Measurements from ENCODE around the gene KLF3.

DNA sequence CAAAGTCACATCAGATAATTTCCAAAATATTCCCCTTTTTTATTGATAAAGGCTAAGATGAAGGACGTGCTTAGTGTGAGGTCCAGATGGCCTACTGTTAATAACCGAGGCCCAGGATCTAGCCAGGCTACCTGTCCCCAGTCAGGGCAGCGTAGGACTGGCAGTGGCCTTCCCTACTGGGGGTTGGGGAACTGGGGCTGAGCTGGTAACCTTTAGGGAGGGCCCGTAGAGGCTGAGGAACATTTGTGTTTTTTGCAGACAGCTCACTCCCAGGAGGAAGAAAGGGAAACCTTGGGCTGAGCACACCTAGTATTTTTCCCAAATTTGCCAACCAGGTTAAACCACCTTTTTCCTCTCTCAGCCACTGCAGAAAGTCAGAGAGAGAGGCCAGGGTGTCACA lies 59.1 kb downstream of the KLF3 start:
- TF ChIP-seq NR3C1 (CRISPR knock-in tag; conservative IDR thresholded peaks at IDR 0.05; ENCODE audit: low read depth) (no peak), ATF3 (CRISPR knock-in tag; conservative IDR thresholded peaks at IDR 0.05) (no peak), SOX15 (CRISPR knock-in tag; IDR thresholded peaks at IDR 0.05) (no peak), TEAD1 (CRISPR knock-in tag; IDR thresholded peaks at IDR 0.05) (no peak), CREM (CRISPR knock-in tag; IDR thresholded peaks at IDR 0.05) (no peak), ETV6 (CRISPR knock-in tag; IDR thresholded peaks at IDR 0.05) (no peak), GTF2I (CRISPR knock-in tag; conservative IDR thresholded peaks at IDR 0.05) (no peak), FOXJ3 (CRISPR knock-in tag; IDR thresholded peaks at IDR 0.05; ENCODE audit: borderline replicate concordance) (no peak), SP1 (CRISPR knock-in tag; conservative IDR thresholded peaks at IDR 0.05) (no peak)
- TF ChIP-seq, protein P1, sequence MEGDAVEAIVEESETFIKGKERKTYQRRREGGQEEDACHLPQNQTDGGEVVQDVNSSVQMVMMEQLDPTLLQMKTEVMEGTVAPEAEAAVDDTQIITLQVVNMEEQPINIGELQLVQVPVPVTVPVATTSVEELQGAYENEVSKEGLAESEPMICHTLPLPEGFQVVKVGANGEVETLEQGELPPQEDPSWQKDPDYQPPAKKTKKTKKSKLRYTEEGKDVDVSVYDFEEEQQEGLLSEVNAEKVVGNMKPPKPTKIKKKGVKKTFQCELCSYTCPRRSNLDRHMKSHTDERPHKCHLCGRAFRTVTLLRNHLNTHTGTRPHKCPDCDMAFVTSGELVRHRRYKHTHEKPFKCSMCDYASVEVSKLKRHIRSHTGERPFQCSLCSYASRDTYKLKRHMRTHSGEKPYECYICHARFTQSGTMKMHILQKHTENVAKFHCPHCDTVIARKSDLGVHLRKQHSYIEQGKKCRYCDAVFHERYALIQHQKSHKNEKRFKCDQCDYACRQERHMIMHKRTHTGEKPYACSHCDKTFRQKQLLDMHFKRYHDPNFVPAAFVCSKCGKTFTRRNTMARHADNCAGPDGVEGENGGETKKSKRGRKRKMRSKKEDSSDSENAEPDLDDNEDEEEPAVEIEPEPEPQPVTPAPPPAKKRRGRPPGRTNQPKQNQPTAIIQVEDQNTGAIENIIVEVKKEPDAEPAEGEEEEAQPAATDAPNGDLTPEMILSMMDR (IDR thresholded peaks at IDR 0.05) = no peak
- TF ChIP-seq, protein P2, sequence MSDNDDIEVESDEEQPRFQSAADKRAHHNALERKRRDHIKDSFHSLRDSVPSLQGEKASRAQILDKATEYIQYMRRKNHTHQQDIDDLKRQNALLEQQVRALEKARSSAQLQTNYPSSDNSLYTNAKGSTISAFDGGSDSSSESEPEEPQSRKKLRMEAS (CRISPR knock-in tag; IDR thresholded peaks at IDR 0.05) = no peak
- TF ChIP-seq, protein P3, sequence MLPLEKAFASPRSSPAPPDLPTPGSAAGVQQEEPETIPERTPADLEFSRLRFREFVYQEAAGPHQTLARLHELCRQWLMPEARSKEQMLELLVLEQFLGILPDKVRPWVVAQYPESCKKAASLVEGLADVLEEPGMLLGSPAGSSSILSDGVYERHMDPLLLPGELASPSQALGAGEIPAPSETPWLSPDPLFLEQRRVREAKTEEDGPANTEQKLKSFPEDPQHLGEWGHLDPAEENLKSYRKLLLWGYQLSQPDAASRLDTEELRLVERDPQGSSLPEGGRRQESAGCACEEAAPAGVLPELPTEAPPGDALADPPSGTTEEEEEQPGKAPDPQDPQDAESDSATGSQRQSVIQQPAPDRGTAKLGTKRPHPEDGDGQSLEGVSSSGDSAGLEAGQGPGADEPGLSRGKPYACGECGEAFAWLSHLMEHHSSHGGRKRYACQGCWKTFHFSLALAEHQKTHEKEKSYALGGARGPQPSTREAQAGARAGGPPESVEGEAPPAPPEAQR (CRISPR knock-in tag; IDR thresholded peaks at IDR 0.05) = no peak
- TF ChIP-seq, protein P4, sequence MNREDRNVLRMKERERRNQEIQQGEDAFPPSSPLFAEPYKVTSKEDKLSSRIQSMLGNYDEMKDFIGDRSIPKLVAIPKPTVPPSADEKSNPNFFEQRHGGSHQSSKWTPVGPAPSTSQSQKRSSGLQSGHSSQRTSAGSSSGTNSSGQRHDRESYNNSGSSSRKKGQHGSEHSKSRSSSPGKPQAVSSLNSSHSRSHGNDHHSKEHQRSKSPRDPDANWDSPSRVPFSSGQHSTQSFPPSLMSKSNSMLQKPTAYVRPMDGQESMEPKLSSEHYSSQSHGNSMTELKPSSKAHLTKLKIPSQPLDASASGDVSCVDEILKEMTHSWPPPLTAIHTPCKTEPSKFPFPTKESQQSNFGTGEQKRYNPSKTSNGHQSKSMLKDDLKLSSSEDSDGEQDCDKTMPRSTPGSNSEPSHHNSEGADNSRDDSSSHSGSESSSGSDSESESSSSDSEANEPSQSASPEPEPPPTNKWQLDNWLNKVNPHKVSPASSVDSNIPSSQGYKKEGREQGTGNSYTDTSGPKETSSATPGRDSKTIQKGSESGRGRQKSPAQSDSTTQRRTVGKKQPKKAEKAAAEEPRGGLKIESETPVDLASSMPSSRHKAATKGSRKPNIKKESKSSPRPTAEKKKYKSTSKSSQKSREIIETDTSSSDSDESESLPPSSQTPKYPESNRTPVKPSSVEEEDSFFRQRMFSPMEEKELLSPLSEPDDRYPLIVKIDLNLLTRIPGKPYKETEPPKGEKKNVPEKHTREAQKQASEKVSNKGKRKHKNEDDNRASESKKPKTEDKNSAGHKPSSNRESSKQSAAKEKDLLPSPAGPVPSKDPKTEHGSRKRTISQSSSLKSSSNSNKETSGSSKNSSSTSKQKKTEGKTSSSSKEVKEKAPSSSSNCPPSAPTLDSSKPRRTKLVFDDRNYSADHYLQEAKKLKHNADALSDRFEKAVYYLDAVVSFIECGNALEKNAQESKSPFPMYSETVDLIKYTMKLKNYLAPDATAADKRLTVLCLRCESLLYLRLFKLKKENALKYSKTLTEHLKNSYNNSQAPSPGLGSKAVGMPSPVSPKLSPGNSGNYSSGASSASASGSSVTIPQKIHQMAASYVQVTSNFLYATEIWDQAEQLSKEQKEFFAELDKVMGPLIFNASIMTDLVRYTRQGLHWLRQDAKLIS (CRISPR knock-in tag; IDR thresholded peaks at IDR 0.05; ENCODE audit: borderline replicate concordance) = no peak

All from WTC11 (cell line).